DMS114 treated with DMSO at 0.1 percent for 48 hours (cell line): Measurements from ENCODE around the gene OR2L8.
A peak's percentile ranks its signal among the peaks of the same experiment; 100 is the strongest.

Experiments
- DNase-seq: peaks from one replicate; lab custom pipeline; 2025; ENCODE audit not compliant: unreplicated experiment; lab: John Stamatoyannopoulos, UW

The OR2L8 gene

GRCh38 chr1:247948558-247948957 lies at the start of gene OR2L8:
Gene OR2L8, plus strand, starts transcription at chr1:247948858. Its CDS starts 0 bp downstream, at chr1:247948858.
- DNase-seq = no peak

- DNase-seq = no peak
Measured at GRCh38 chr1:247904122-247904521, 44.5 kb upstream of the OR2L8 start.

- no peak for DNase-seq
Measured at GRCh38 chr1:247905181-247905580, 43.5 kb upstream of the OR2L8 start.

- DNase-seq = no peak
Measured at GRCh38 chr1:247905910-247906503, 42.7 kb upstream of the OR2L8 start.

- no peak for DNase-seq
Measured at GRCh38 chr1:247906504-247907047, 42.1 kb upstream of the OR2L8 start.

GRCh38 chr1:247908766-247909165 lies 39.9 kb upstream of the OR2L8 start:
- no peak for DNase-seq

- no peak for DNase-seq
Measured at GRCh38 chr1:247913786-247914185, 34.9 kb upstream of the OR2L8 start.

- no peak for DNase-seq
Measured at GRCh38 chr1:247914941-247915662, 33.6 kb upstream of the OR2L8 start.

- no peak for DNase-seq
Measured at GRCh38 chr1:247919952-247920351, 28.7 kb upstream of the OR2L8 start, which contains the start of gene OR2T8. Gene OR2T8, plus strand, starts transcription at chr1:247920252. Its CDS starts 766 bp downstream, at chr1:247921018.

- no peak for DNase-seq
Measured at GRCh38 chr1:247923941-247924340, 24.7 kb upstream of the OR2L8 start.

GRCh38 chr1:247924868-247925267 lies 23.8 kb upstream of the OR2L8 start, which contains the start of gene OR2AJ1:
Gene OR2AJ1, plus strand, starts transcription at chr1:247924889. Its CDS starts 8,880 bp downstream, at chr1:247933769.
- DNase-seq = no peak

- no peak for DNase-seq
Measured at GRCh38 chr1:247933989-247934388, 14.7 kb upstream of the OR2L8 start.

- DNase-seq = no peak
Measured at GRCh38 chr1:247935781-247936180, 12.9 kb upstream of the OR2L8 start.

GRCh38 chr1:247936415-247936814 lies 12.2 kb upstream of the OR2L8 start:
- DNase-seq = no peak

- DNase-seq = peak; percentile 64
Measured at GRCh38 chr1:247936965-247937734, 11.5 kb upstream of the OR2L8 start.

GRCh38 chr1:247942624-247943023 lies 6.0 kb upstream of the OR2L8 start:
- no peak for DNase-seq

GRCh38 chr1:247953408-247953807 lies 4.8 kb downstream of the OR2L8 start:
- DNase-seq = no peak

- no peak for DNase-seq
Measured at GRCh38 chr1:247961791-247962190, 13.1 kb downstream of the OR2L8 start.

GRCh38 chr1:247962911-247963588 lies 14.4 kb downstream of the OR2L8 start:
- DNase-seq = no peak

- no peak for DNase-seq
Measured at GRCh38 chr1:247964933-247965332, 16.3 kb downstream of the OR2L8 start, which contains the start of gene OR2AK2. Gene OR2AK2, plus strand, starts transcription at chr1:247965233. Its CDS starts 144 bp downstream, at chr1:247965377.
